SU-DHL-6 (cell line): Measurements from ENCODE around the gene AXIN2.

Experiments used
- EZH2phosphoT487 ChIP-seq: fragments of 200-600 bp; sonication (generic), shearing (Covaris generic); conservative IDR thresholded peaks from 2 replicates; pipeline ENCODE4 v1.6.1; 2018; ENCODE audit warnings: mild to moderate bottlenecking, antibody characterized with exemption, low read length, moderate library complexity, mixed read lengths
- TF ChIP-seq, protein P1 (sequence below): fragments of 200-600 bp; sonication (generic); IDR thresholded peaks from one replicate; pipeline ENCODE4 v1.5.1; 2017; ENCODE audit warnings: antibody characterized with exemption, mild to moderate bottlenecking, low read length, moderate library complexity; ENCODE audit not compliant: insufficient read depth, poor library complexity, severe bottlenecking

DNA sequence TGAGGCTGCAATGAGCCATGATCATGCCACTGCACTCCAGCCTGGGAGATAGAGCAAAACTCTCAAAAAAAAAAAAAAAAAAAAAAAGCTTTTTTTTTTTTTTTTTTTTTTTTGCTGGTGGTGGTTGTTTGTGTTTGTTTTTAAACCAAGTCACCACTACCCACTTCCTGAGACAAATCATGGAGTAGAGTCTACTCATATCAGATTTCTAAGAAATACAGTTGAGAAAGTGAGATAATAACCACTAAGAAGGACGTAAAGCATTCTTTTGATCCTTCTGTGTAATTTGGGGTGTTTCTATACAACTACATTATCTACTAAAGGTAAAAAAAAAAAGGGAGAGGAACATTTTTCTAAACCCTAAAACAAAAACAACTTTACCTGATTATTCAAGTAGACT lies 38.0 kb downstream of the AXIN2 start:
- TF ChIP-seq, protein P1, sequence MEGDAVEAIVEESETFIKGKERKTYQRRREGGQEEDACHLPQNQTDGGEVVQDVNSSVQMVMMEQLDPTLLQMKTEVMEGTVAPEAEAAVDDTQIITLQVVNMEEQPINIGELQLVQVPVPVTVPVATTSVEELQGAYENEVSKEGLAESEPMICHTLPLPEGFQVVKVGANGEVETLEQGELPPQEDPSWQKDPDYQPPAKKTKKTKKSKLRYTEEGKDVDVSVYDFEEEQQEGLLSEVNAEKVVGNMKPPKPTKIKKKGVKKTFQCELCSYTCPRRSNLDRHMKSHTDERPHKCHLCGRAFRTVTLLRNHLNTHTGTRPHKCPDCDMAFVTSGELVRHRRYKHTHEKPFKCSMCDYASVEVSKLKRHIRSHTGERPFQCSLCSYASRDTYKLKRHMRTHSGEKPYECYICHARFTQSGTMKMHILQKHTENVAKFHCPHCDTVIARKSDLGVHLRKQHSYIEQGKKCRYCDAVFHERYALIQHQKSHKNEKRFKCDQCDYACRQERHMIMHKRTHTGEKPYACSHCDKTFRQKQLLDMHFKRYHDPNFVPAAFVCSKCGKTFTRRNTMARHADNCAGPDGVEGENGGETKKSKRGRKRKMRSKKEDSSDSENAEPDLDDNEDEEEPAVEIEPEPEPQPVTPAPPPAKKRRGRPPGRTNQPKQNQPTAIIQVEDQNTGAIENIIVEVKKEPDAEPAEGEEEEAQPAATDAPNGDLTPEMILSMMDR: no peak
- TF ChIP-seq EZH2phosphoT487: no peak
